Measurements from ENCODE around the gene HES2.

- TF ChIP-seq CEBPB (IDR thresholded peaks at IDR 0.05; ENCODE audit: low read depth, low read length) = no peak
- no peak for TF ChIP-seq POLR2A (IDR thresholded peaks at IDR 0.05; ENCODE audit: low read depth, low read length)
- TF ChIP-seq CTCF (conservative IDR thresholded peaks at IDR 0.05; ENCODE audit: low read depth, low read length) = 0 out of 2 replicates have a peak, but pooled peaks have one; percentile 14
- no peak for TF ChIP-seq MXI1 (IDR thresholded peaks at IDR 0.05; ENCODE audit: borderline replicate concordance, low read depth, low read length)
- TF ChIP-seq, protein P1, sequence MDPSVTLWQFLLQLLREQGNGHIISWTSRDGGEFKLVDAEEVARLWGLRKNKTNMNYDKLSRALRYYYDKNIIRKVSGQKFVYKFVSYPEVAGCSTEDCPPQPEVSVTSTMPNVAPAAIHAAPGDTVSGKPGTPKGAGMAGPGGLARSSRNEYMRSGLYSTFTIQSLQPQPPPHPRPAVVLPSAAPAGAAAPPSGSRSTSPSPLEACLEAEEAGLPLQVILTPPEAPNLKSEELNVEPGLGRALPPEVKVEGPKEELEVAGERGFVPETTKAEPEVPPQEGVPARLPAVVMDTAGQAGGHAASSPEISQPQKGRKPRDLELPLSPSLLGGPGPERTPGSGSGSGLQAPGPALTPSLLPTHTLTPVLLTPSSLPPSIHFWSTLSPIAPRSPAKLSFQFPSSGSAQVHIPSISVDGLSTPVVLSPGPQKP (IDR thresholded peaks at IDR 0.05; ENCODE audit: borderline replicate concordance, low read depth, low read length) = no peak
- no peak for TF ChIP-seq CHD1 (IDR thresholded peaks at IDR 0.05; ENCODE audit: low read depth, low read length)
- no peak for TF ChIP-seq FOS (IDR thresholded peaks at IDR 0.05; ENCODE audit: low read depth, low read length)
- TF ChIP-seq, protein P2, sequence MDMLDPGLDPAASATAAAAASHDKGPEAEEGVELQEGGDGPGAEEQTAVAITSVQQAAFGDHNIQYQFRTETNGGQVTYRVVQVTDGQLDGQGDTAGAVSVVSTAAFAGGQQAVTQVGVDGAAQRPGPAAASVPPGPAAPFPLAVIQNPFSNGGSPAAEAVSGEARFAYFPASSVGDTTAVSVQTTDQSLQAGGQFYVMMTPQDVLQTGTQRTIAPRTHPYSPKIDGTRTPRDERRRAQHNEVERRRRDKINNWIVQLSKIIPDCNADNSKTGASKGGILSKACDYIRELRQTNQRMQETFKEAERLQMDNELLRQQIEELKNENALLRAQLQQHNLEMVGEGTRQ (IDR thresholded peaks at IDR 0.05; ENCODE audit: low read depth, low read length) = no peak
- TF ChIP-seq NFE2L2 (IDR thresholded peaks at IDR 0.05; ENCODE audit: low read depth, low read length) = no peak
Measured at GRCh38 chr1:6454856-6455751, 35.4 kb upstream of the HES2 start.
